ENCODE measurements around the gene GEMIN2.
"Not testable (repeated sequence)": the region's sequence is repeated elsewhere in the genome, so short reads cannot be mapped to it uniquely, and the experiment has no call there.

Gene GEMIN2

DNA sequence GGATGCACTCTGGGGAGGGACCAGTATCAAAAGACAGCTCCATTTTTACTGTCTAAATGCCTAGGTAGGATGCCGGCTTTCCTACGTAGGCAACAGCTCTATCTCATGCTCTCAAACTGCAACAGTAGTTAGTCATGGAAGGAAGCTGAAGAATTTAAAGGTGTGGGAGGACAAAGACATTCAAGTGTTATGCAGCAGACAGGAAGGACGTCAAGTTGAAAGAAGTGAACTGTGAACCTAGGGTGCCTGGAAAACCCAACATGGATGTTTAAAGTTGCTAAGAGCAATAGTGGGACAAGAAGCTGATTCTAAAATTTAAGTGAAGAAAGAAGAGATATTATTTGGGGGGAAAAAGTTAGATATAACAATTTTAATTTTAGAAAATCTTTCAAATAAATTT, 17.0 kb upstream of the GEMIN2 start:
- TF ChIP-seq TAF1 (IDR thresholded peaks at IDR 0.05; ENCODE audit: borderline replicate concordance, low read depth, low read length): no peak
- no peak for TF ChIP-seq POLR2A (IDR thresholded peaks at IDR 0.05; ENCODE audit: low read depth, low read length)
- no peak for TF ChIP-seq POLR2AphosphoS5 (IDR thresholded peaks at IDR 0.05; ENCODE audit: low read depth, low read length)
- DNase-seq (ENCODE audit: insufficient read length): no peak
- FAIRE-seq: peak; percentile 78

GRCh38 chr14:39099215-39099614, 14.9 kb upstream of the GEMIN2 start:
- FAIRE-seq; DNase-seq (ENCODE audit: insufficient read length): not testable (repeated sequence)

DNA sequence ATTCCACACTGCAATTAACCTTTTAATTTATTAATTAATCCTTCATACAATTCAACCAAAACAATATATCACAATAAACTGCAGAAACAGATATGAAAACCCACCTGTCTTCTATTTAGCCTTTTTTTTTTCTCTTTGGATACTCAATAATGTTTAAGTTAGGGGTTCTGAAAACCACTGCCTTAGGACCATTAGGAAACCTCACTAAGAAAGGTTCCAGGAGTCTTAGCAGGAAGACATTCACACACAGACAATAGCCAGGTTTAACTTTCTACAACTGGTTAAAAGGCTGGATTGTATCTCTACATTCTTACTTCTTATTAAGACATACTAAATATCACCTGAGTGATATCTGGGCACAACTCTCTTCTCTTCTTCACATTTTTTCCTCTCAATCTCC, 14.4 kb upstream of the GEMIN2 start:
- TF ChIP-seq TAF1 (IDR thresholded peaks at IDR 0.05; ENCODE audit: borderline replicate concordance, low read depth, low read length) (no peak), POLR2AphosphoS5 (IDR thresholded peaks at IDR 0.05; ENCODE audit: low read depth, low read length) (no peak), POLR2A (IDR thresholded peaks at IDR 0.05; ENCODE audit: low read depth, low read length) (no peak)
- DNase-seq (ENCODE audit: insufficient read length) (no peak), FAIRE-seq (no peak)

DNA sequence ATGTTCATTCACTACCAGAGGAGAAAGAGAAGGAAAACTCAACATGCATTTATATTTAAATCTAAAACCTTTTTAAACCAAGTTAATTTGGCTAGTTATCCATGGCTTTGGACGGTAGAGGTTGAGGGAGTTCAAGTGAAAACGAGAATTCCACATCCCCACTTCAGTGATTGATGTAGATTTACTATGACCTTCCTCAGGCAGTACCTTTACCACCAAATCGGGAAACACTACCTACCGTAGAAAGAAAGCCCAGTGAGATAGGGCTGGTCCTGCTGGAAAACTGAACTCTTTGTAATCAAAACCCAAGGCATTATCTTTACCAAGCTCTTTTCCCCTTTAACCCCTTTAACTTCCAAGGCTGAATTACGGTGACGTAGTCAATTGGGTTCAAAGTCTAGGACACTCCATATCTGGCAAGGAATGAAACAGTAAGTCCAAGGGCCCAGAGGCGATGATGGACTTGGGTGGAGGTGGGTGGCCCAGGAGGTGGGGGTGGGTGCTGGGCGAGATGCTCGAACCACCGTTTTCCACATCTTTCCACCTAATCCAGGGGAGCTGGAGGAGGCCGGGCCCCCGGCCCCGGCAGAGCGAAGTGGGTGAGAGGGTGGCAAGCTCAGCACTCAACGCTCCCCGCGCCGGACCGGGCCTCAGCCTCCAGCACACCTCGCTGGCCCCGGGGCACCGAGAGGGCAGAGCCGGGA, 11.7 kb upstream of the GEMIN2 start:
- no peak for FAIRE-seq
- no peak for TF ChIP-seq TAF1 (IDR thresholded peaks at IDR 0.05; ENCODE audit: borderline replicate concordance, low read depth, low read length)
- no peak for TF ChIP-seq POLR2AphosphoS5 (IDR thresholded peaks at IDR 0.05; ENCODE audit: low read depth, low read length)
- TF ChIP-seq POLR2A (IDR thresholded peaks at IDR 0.05; ENCODE audit: low read depth, low read length): no peak
- no peak for DNase-seq (ENCODE audit: insufficient read length)

DNA sequence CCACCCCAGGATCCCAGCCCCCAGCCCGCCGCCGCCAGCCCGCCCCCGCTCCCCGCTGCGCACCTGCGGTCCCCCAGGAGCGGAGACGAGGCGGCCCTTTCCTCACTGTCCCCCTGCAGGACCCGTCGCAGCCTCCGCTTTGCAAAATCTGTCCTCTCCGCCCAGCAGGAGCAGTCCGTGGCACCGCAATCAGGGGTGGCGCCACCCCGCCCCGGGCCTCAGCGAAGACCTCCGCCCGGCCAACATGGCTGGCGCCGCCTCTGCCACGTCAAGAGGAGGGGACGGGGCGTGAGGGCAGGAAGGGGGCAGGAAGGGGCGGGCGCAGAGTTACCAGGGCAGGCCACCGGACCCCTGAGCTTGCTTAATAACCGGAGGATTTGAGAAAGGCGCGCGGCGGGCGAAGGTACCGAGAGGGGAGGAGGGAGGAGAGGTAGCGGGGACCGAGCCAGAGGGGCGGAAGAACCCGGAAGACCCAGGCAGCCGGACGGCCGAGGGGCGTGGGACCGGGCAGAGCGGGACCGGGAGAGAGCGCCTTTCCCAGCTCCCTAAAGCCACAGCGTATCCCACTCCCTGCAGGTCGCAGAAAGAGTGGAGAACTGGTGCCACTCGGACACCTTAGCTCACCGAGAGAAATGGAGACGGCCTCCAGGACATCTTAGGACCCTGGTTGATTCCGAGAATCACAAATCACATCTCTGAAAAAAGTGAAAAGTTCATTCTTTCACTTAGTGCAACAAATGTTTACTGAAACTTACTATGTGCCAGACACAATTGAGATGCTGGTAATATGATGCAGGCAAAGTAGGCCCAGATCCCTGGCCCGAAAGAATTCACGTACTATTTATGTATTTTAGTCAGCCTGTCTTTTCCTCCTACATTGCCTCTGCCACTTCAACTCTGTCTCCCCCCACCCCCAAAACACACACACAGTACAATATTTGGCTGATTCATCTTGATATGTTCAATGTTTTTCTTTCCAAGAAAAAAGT, 10.9 kb upstream of the GEMIN2 start, which contains the start of gene SEC23A:
Gene SEC23A, minus strand, starts transcription at position 267 of the 989 bp plus-strand sequence. CDS start 7,117 bp downstream, outside the sequence.
- DNase-seq (ENCODE audit: insufficient read length) (peak; percentile 79), FAIRE-seq (peak; percentile 83)
- peak; percentile 64; the same call in 1 of the 2 replicates for TF ChIP-seq TAF1 (IDR thresholded peaks at IDR 0.05; ENCODE audit: borderline replicate concordance, low read depth, low read length)
- TF ChIP-seq POLR2A (IDR thresholded peaks at IDR 0.05; ENCODE audit: low read depth, low read length): peak; percentile 80; the same call in 1 of the 2 replicates
- peak; percentile 77 for TF ChIP-seq POLR2AphosphoS5 (IDR thresholded peaks at IDR 0.05; ENCODE audit: low read depth, low read length)

DNA sequence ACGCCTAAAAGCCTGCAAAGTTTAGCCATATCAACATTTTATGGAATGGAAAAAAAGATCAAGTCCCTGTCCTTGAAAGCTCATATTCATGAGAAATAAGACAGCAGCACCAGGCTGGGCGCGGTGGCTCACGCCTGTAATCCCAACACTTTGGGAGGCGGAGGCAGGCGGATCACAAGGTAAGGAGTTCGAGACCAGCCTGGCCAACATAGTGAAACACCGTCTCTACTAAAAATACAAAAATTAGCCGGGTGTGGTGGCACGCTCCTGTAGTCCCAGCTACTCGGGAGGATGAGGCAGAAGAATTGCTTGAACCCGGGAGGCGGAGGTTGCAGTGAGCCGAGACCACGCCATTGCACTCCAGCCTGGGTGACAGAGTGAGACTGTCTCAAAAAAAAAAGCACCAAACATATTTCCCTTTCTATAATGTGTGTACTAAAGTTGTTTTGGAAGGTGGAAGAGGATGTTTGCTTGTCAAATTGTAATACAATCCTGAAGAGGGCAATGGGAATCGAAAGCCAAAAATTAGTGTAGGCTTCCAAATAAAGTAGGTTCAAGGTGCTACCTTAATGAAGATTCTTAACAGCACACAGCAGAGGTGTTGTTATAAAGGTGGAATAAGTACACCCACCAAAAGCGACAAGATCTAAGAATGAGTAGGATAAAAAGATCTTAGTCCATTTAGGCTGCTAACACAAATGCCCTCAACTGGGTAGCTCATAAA, 9.9 kb upstream of the GEMIN2 start:
- not testable (repeated sequence) for DNase-seq (ENCODE audit: insufficient read length)

DNA sequence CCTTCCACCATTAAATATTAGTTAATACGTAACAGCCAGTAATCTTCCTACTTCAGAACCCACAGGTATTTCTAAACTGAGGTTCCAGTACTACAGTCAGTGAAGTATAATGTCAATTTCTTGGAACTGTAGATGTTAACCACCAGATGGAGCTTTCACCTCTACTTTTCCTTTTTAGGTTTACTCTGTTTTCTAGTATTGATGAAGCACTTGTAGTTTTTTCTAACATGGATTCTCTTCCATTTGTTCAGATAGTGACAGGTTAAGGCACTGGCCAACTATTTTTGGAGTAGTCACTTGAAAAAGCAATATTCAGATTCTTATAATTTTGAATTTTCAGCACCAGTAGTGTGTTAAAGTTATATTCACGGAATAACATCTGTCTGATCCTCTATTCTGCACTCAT, 6.5 kb upstream of the GEMIN2 start:
- DNase-seq (ENCODE audit: insufficient read length) (no peak), FAIRE-seq (peak; percentile 44)
- TF ChIP-seq POLR2A (IDR thresholded peaks at IDR 0.05; ENCODE audit: low read depth, low read length): no peak
- TF ChIP-seq TAF1 (IDR thresholded peaks at IDR 0.05; ENCODE audit: borderline replicate concordance, low read depth, low read length): no peak
- TF ChIP-seq POLR2AphosphoS5 (IDR thresholded peaks at IDR 0.05; ENCODE audit: low read depth, low read length): no peak

More for the DNA sequence above, 9.9 kb upstream of the GEMIN2 start:
- not testable (repeated sequence) for FAIRE-seq

DNA sequence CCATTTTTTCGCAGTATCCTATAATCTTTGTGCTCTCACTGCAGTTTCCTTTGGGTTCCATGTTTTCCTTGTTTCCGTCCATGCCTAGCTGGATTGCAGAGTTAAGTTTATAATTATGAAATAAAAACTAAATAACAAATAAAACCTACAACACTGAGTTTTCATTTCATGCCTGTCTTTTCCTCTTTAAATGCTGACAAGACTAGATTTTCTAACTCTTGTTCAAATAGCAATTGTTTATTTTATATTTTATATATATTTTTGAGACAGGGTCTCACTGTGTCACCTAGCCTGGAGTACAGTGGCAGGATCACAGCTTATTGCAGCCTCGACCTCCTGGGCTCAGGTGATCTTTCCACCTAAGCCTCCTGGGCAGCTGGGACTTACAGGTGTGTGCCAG, 5.3 kb upstream of the GEMIN2 start:
- FAIRE-seq (no peak), DNase-seq (ENCODE audit: insufficient read length) (no peak)
- TF ChIP-seq TAF1 (IDR thresholded peaks at IDR 0.05; ENCODE audit: borderline replicate concordance, low read depth, low read length) (no peak), POLR2A (IDR thresholded peaks at IDR 0.05; ENCODE audit: low read depth, low read length) (no peak), POLR2AphosphoS5 (IDR thresholded peaks at IDR 0.05; ENCODE audit: low read depth, low read length) (no peak)

DNA sequence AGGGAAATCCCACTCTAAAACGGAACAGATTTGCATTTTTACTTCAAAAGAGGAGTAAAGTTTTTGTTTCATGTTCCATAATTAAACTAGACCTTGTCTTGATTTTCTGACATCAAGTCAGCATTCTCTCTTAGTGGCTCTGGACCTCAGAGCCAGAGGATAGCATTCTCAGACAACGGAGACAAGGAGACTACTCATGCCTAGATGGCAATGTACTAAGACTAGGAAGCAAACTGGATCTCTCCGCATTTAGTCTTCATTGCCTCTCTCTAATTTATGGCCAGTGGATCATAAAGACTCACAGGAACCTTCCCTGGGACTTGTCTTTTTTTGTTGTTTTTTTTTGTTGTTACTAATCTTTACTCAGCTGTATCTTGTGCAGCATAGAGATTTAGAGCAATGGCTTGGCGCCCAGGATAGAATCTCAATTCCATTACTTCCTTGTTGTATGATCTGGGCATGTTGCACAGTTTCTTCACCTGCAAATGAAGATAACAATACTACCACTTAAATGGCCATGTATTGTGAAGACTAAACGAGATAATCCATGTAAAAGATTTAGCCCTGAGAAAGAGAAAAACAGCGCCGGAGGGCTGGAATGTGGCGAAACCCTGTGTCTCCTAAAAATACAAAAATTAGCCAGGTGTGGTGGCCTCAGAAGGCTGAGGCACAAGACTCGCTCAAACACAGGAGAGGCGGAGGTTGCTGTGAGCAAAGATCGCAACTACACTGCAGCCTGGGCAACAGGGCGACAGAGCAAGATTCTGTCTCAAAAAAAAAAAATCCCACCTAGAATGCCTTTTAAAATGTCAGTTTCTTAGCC, 4.0 kb upstream of the GEMIN2 start:
- DNase-seq (ENCODE audit: insufficient read length) (no peak), FAIRE-seq (peak; percentile 53)
- no peak for TF ChIP-seq TAF1 (IDR thresholded peaks at IDR 0.05; ENCODE audit: borderline replicate concordance, low read depth, low read length)
- TF ChIP-seq POLR2A (IDR thresholded peaks at IDR 0.05; ENCODE audit: low read depth, low read length): 0 out of 2 replicates have a peak, but pooled peaks have one; percentile 40

DNA sequence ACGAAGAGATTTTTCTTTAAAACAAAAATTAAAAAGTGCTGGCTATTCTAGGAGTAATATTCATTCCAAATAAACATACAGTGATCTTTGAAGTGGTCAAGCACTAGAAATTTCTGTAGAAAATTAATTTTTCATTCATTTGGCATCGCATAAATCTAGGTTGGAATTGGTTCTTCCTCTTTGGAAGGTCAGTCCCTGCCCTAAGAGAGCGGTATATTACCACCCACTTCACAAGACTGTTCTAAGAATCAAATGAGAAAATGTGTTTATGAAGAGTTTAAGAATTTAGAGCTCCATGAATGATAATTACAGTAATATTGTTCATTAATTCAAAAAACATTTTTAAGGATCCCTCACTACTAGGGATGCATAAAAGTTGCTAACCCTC, 444 bp upstream of the GEMIN2 start:
- TF ChIP-seq POLR2AphosphoS5 (IDR thresholded peaks at IDR 0.05; ENCODE audit: low read depth, low read length) (no peak), TAF1 (IDR thresholded peaks at IDR 0.05; ENCODE audit: borderline replicate concordance, low read depth, low read length) (no peak), POLR2A (IDR thresholded peaks at IDR 0.05; ENCODE audit: low read depth, low read length) (no peak)
- FAIRE-seq (no peak), DNase-seq (ENCODE audit: insufficient read length) (no peak)
